ENCODE data around the gene NFAT5. TPM values are rescaled to one million over a fixed set of nuclear protein-coding genes. Genes with fewer than 3 reads are reported as not detected.

NFAT5 gene
- total RNA-seq, 1 donor from 2014 or later, result 25.6 TPM

DNA sequence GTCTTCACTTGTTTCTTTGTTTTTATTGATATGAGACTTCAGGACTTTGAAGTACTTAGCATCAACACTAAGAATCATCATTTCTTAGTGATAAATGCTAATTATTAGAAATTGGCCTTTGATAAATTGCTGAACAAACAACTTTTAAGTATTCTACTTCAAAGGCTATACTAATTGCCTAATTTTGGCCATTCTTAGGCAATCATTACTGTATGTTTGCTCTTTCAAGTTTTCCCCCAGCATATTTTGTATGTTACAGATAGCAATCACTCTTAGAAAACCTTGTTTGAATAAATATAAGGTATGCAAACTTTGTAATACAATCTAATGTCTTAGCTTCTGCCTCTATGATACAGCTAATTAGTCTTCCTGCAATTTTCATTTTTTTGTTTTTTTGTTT lies 114.6 kb downstream of the NFAT5 start:
- peaks cover 4% of the 10 kb centered on the region for H3K36me3 Mint-ChIP-seq (ENCODE audit: low read depth)
- H3K27me3 Mint-ChIP-seq (ENCODE audit: low read depth), result no peaks in the 10 kb centered on the region
- no peak for DNase-seq (ENCODE audit: low read depth, low spot score)

GRCh38 chr16:69688589-69688988 lies 122.8 kb downstream of the NFAT5 start:
- no peaks in the 10 kb centered on the region for H3K9me3 Mint-ChIP-seq
- no peak overlapping the region for H3K27ac Mint-ChIP-seq (ENCODE audit: unreplicated experiment)
- peaks cover 18% of the 10 kb centered on the region for H3K36me3 Mint-ChIP-seq (ENCODE audit: low read depth)
- no peak for TF ChIP-seq CTCF (conservative IDR thresholded peaks at IDR 0.05)
- H3K27me3 Mint-ChIP-seq (ENCODE audit: low read depth), result no peaks in the 10 kb centered on the region
- H3K4me3 Mint-ChIP-seq, result no peak overlapping the region
- no peaks in the 10 kb centered on the region for H3K4me1 Mint-ChIP-seq
- DNase-seq (ENCODE audit: low read depth, low spot score), result no peak

More for the DNA sequence above, 114.6 kb downstream of the NFAT5 start:
- no peak for TF ChIP-seq CTCF (conservative IDR thresholded peaks at IDR 0.05)
- Mint-ChIP-seq H3K9me3 (no peaks in the 10 kb centered on the region), H3K27ac (ENCODE audit: unreplicated experiment) (no peak overlapping the region), H3K4me3 (no peak overlapping the region), H3K4me1 (no peaks in the 10 kb centered on the region)

DNA sequence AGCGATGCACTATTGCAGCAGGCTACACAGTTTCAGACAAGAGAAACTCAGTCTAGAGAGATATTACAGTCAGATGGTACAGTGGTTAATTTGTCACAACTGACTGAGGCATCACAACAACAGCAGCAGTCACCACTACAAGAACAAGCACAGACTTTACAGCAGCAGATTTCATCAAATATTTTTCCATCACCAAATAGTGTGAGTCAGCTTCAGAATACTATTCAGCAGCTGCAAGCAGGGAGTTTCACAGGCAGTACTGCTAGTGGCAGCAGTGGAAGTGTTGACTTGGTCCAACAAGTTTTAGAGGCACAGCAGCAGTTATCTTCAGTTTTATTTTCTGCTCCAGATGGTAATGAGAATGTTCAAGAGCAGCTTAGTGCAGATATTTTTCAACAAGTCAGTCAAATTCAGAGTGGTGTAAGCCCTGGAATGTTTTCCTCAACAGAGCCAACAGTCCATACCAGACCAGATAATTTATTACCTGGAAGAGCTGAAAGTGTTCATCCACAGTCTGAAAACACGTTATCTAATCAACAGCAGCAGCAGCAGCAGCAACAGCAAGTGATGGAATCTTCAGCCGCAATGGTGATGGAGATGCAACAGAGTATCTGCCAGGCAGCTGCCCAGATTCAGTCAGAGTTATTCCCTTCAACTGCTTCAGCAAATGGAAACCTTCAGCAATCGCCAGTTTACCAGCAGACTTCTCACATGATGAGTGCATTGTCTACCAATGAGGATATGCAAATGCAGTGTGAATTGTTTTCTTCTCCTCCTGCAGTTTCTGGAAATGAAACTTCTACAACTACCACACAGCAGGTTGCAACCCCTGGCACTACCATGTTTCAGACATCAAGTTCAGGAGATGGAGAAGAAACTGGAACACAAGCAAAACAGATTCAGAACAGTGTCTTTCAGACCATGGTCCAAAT lies 126.5 kb downstream of the NFAT5 start:
- Mint-ChIP-seq H3K36me3 (ENCODE audit: low read depth) (peaks cover 20% of the 10 kb centered on the region), H3K27ac (ENCODE audit: unreplicated experiment) (no peak overlapping the region), H3K4me1 (no peaks in the 10 kb centered on the region), H3K4me3 (no peak overlapping the region), H3K9me3 (no peaks in the 10 kb centered on the region), H3K27me3 (ENCODE audit: low read depth) (no peaks in the 10 kb centered on the region)
- DNase-seq (ENCODE audit: low read depth, low spot score), result no peak
- TF ChIP-seq CTCF (conservative IDR thresholded peaks at IDR 0.05), result no peak

GRCh38 chr16:69693916-69694315 lies 128.2 kb downstream of the NFAT5 start:
- H3K4me1 Mint-ChIP-seq, result peaks cover 5% of the 10 kb centered on the region
- no peak overlapping the region for H3K4me3 Mint-ChIP-seq
- H3K36me3 Mint-ChIP-seq (ENCODE audit: low read depth), result peaks cover 20% of the 10 kb centered on the region
- no peak for DNase-seq (ENCODE audit: low read depth, low spot score)
- no peak for TF ChIP-seq CTCF (conservative IDR thresholded peaks at IDR 0.05)
- no peaks in the 10 kb centered on the region for H3K27me3 Mint-ChIP-seq (ENCODE audit: low read depth)
- H3K27ac Mint-ChIP-seq (ENCODE audit: unreplicated experiment), result no peak overlapping the region
- no peaks in the 10 kb centered on the region for H3K9me3 Mint-ChIP-seq

DNA sequence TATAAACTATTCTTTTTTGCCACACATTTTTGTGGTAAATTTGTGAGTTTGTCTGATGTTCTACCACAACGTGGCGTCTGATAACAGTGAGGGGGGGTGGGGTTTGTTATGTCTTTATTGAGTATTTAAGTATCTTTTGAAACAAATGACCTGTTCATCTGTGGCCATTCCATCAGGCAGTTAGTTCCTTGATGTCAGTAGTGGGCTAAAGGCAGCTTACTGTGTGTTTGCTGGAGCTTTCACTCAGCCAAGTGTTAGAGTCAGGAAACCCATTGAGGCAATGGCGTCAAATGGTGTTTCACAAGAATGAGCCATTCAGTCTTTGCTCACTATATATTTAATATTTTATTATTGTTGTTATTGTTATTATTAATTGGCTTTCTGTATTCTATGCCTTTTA lies 132.6 kb downstream of the NFAT5 start:
- Mint-ChIP-seq H3K36me3 (ENCODE audit: low read depth) (peaks cover 6% of the 10 kb centered on the region), H3K4me1 (peaks cover 5% of the 10 kb centered on the region), H3K9me3 (no peaks in the 10 kb centered on the region), H3K27me3 (ENCODE audit: low read depth) (no peaks in the 10 kb centered on the region), H3K4me3 (no peak overlapping the region), H3K27ac (ENCODE audit: unreplicated experiment) (no peak overlapping the region)
- no peak for TF ChIP-seq CTCF (conservative IDR thresholded peaks at IDR 0.05)
- no peak for DNase-seq (ENCODE audit: low read depth, low spot score)
